Measurements from ENCODE around the gene ISG20L2.

Gene ISG20L2

GRCh38 chr1:156743367-156744302, 15.1 kb upstream of the ISG20L2 start:
- intact Hi-C loops (cut with DNase I), result no loop called here
- peak in 1 of 10 donors; percentile 42 for DNase-seq

- peak in 1 of 10 donors; percentile 40 for DNase-seq
- intact Hi-C loops (cut with DNase I), result no loop called here
These were observed 14.2 kb upstream of the ISG20L2 start for GRCh38 chr1:156742801-156743200.

GRCh38 chr1:156742017-156742416, 13.5 kb upstream of the ISG20L2 start:
- no peak for DNase-seq

DNA sequence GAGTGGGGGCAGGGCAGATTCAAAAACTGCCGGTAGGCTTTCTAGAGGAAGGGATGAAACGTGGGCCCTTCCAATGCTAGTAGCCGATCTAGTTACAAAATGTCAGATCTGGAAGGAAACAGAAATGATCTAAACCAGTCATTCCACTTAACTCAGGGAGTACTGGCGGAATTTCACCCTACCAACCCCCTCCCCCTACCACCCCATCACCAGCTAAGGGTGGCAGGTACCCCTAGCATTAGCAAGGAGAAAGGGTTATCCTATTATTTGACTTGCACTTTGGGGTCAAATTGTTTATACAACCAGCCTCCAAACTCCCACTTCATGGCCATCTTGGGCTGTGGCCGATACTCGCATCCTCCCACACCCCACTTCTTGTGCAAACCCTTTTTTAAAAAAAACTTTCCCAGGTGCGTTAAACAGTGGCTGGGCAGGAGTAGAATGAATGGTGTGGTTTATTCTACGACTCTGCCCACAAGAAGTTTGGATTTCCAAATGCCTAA, 13.0 kb upstream of the ISG20L2 start:
- intact Hi-C loops (cut with DNase I), result loop anchor here (1.0 kb wide), 1 partner anchor 26 kb away; the partner anchor contains the start of gene PRCC
- no peak for DNase-seq

More at GRCh38 chr1:156742017-156742416, 13.5 kb upstream of the ISG20L2 start:
- intact Hi-C loops (cut with DNase I), result no loop called here

DNA sequence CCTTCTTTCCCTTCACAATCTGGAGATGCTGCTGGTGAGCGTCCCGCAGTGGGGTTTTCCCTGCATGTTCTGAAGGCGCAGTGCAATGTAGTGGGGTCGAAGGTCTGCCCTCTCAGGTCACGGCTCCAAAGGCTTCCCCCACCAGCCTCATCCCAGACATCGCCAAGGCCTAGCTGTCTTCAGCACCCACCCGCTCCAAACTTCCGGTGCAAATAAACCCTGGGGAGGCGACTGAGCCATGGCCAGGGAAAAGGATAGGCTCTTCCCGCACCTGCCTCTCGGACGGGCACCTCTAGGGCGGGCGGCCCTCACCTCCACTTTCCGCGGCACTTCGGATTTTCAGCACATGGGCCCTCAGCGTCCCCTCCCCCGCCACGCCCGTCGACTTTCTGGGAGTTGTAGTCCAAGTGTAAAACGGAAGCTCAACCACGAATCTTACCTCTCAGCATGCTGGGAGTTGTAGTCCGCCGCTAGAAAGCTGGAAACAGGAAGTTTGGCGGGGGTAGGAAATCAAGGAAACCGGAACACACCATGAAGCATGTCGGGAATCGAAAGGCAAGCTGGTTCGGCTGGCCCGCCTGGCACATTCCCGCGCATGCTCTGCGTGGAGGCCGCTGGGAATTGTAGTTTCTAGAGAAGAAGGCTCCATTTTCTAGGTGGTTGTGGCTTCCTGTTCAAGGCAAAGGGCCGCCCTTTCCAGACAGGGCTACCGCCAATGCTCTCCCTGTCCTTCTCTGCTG, 12.3 kb upstream of the ISG20L2 start, which contains the start of gene MRPL24:
Gene MRPL24, minus strand, starts transcription at position 348 of the 740 bp plus-strand sequence. CDS start 2,384 bp downstream, outside the sequence.
- intact Hi-C loops (cut with DNase I), result loop anchor here (1.0 kb wide), 1 partner anchor 26 kb away; the partner anchor contains the start of gene PRCC
- DNase-seq, result peak; percentile 97 to 100 (median 98)

DNA sequence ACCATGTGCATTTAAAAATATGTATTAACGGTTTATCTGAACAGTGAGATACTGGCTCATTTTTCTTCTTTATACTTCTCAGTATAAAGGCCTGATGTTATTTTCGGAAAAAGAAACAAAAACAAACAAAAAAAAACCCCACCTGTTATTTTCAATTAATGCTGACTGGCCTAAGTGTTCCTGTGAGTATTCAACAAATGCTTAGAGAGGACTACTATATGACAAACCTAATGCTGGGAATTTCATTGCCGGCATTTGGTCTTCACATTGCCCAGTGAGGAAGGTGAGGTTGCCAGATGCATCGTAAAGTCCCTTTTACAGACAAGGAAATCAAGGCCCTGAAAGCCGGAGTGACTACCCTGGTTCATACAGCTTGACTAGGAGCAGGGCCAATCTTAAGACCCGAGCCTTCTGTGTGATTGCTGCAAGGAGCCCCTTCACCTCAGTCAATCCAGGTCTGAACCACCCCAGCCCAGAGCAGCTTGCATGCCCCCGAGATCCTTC, 11.7 kb upstream of the ISG20L2 start:
- intact Hi-C loops (cut with DNase I), result no loop called here

GRCh38 chr1:156738916-156739315, 10.3 kb upstream of the ISG20L2 start:
- intact Hi-C loops (cut with DNase I), result no loop called here
- no peak for DNase-seq

More for the DNA sequence above, 11.7 kb upstream of the ISG20L2 start:
- DNase-seq, result no peak

GRCh38 chr1:156738407-156738806, 9.8 kb upstream of the ISG20L2 start:
- no peak for DNase-seq
- intact Hi-C loops (cut with DNase I), result no loop called here

GRCh38 chr1:156733989-156734584, 5.5 kb upstream of the ISG20L2 start:
- DNase-seq, result peak in 1 of 10 donors; percentile 62
- intact Hi-C loops (cut with DNase I), result no loop called here

DNA sequence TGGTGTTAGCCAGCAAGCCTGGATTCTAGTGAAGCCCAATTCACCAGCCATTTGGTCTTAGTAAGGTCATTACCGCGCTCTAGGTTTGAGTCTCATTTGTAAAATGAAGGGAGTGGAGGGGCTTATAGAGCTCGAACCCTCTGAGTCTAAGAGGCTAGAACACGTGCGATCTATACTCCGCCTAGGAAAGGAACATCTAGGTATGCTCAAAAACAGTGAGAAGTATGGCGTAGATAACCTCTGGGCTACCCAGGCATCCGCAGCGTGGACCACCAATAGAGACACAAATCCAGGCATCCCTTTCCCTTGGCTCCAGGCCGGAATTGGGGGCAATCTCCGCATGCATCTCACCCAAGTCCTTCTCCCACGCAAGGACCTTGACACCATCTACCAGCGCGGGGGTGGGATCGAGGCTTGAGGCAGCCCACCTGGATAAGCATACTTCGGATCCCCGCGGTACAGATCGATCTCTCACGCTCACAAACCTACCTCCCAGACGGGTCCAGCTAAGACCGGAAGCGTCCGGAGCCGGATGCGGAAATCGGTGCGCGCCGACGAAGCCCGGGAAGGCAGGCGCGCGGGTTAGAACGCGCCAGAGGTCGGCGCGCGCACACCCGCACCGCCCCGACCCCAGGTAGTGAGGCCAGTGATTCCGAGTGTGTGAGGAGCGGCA, 504 bp downstream of the ISG20L2 start, which contains the start of gene METTL25B:
Gene METTL25B, plus strand, starts transcription at position 544 of the 673 bp plus-strand sequence. CDS start 636 bp downstream, outside the sequence.
- DNase-seq, result peak; percentile 71 to 98 (median 83)
- intact Hi-C loops (cut with DNase I), result no loop called here

GRCh38 chr1:156727492-156727891, 1.1 kb downstream of the ISG20L2 start:
- intact Hi-C loops (cut with DNase I), result no loop called here
- DNase-seq, result no peak

- peak in 2 of 10 donors; percentile 52 to 67 for DNase-seq
- intact Hi-C loops (cut with DNase I), result loop anchor here (1.0 kb wide), 1 partner anchor 37 kb away; no protein-coding TSS in a partner anchor
These were observed 1.9 kb downstream of the ISG20L2 start for GRCh38 chr1:156726549-156727226.

GRCh38 chr1:156725683-156726280, 2.8 kb downstream of the ISG20L2 start:
- intact Hi-C loops (cut with DNase I), result loop anchor here (1.0 kb wide), 1 partner anchor 36 kb away; no protein-coding TSS in a partner anchor
- DNase-seq, result peak; percentile 70 to 98 (median 88)

- intact Hi-C loops (cut with DNase I), result no loop called here
- peak in 1 of 10 donors; percentile 18 for DNase-seq
These were observed 7.0 kb downstream of the ISG20L2 start for GRCh38 chr1:156721535-156721934.

DNA sequence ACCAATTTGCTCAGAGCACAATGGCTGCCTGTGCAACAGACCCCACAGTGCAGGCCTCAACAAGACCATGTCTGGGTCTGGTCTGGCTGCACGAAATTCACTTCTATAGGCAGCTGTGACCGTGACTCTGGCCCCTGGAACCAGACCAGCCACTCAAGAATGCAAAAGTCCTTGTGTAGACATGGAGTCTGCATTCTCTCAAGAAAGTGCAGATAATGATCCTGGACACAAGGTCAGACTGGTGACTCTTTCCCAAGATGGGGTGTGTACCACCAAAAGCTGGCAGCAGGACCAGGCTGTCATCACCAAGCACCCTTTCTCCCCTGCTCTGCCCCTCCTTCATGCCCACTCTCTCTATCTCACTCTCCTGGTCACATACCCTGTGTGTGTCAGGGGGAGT, 7.4 kb downstream of the ISG20L2 start:
- intact Hi-C loops (cut with DNase I), result no loop called here
- peak in 1 of 10 donors; percentile 24 for DNase-seq

DNA sequence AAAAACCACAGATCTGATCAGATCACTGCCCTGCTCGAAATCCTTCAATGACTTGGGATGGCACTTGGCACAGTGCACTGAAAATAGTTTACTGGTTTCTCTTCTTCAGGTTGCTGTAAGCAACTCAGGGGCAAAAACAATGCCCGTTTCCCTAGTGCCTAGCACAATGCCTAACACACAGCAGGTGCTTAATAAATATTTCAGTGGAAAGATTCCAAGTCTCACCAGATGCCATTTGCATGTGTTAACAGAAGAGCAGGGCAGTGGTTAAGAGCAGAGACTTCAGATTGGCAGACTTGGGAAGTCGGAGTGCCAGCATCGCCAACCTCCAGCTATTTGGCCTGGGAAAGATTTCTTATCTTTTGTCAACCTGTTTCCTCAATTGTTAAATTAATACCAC, 11.2 kb downstream of the ISG20L2 start:
- peak in 1 of 10 donors; percentile 20 for DNase-seq
- intact Hi-C loops (cut with DNase I), result no loop called here

GRCh38 chr1:156714830-156715229, 13.7 kb downstream of the ISG20L2 start:
- no peak for DNase-seq
- intact Hi-C loops (cut with DNase I), result no loop called here

DNA sequence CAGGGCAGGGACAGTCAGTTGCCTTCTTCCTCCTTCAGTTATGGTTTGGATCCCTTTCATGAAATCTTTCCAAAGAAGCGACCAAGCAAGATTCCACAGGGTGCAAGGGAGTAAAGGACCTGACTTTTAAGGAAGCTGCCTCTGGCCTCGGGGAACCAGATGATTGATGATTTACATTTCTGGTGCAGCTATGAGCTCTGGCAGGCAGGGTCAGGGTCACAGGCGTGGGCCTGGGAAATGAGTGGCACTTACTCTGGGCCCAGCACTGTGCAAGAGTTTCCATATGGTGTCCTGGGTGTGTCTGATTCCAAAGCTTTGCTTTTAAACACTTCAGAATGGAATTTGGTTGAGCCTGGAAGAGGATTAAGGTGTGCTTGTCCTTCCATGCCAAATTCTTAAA, 15.9 kb downstream of the ISG20L2 start:
- intact Hi-C loops (cut with DNase I), result no loop called here
- peak in 1 of 10 donors; percentile 34 for DNase-seq

Measured in posterior cingulate gyrus (tissue), 11 donors.